Measurements from ENCODE around the gene SMPX. TPM values are rescaled to one million over a fixed set of nuclear protein-coding genes. Genes with fewer than 3 reads are reported as not detected.

Gene SMPX
- total RNA-seq, 2 experiments from 2014 or later = not detected

DNA sequence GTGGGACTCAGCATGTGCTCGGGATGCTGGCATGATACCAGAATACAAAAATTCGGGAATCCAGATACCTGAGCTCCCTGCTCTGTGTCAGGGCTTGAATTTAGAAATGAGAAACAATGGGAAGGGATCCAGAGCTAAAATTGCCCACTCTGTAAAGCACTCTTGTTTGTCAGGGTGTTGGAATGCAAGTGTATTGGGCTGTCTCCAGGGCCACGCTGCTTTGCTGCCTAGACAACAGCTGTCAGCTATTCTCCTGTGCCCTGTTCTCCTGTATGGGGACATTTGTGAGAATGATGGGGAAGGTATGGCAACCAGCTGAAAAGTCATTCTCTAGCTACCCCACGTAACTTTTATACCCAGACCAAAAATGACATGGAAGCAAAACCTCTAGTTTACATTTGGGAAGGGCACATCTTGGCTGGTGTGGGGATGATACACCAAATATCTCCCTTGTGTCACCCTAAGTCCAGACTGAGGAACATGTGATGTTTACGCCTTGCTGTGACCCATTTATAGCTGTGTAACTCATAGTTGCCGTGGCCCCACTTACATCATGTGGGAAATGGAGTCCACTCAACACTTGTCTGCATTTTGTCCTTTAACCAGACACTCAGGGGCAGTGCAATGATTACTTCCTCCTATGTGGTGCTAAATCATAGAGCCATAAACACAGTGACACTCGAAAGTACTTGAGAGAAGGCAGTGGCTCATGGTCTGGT, 46.6 kb downstream of the SMPX start:
- intact Hi-C loops (cut with micrococcal nuclease) = no loop called here
- no peak overlapping the region for H3K27ac Mint-ChIP-seq
- no peaks in the 10 kb centered on the region for H3K9me3 Mint-ChIP-seq
- H3K36me3 Mint-ChIP-seq (ENCODE audit: low read depth) = no peaks in the 10 kb centered on the region
- DNase-seq = no peak
- TF ChIP-seq, protein P1, sequence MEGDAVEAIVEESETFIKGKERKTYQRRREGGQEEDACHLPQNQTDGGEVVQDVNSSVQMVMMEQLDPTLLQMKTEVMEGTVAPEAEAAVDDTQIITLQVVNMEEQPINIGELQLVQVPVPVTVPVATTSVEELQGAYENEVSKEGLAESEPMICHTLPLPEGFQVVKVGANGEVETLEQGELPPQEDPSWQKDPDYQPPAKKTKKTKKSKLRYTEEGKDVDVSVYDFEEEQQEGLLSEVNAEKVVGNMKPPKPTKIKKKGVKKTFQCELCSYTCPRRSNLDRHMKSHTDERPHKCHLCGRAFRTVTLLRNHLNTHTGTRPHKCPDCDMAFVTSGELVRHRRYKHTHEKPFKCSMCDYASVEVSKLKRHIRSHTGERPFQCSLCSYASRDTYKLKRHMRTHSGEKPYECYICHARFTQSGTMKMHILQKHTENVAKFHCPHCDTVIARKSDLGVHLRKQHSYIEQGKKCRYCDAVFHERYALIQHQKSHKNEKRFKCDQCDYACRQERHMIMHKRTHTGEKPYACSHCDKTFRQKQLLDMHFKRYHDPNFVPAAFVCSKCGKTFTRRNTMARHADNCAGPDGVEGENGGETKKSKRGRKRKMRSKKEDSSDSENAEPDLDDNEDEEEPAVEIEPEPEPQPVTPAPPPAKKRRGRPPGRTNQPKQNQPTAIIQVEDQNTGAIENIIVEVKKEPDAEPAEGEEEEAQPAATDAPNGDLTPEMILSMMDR (IDR thresholded peaks at IDR 0.05) = no peak
- ChIA-PET POLR2A (no interaction called here), CTCF (no interaction called here)
- H3K27me3 Mint-ChIP-seq = no peaks in the 10 kb centered on the region
- ATAC-seq = no peak
- no peak overlapping the region for H3K4me3 Mint-ChIP-seq
- H3K4me1 Mint-ChIP-seq (ENCODE audit: low read depth) = no peaks in the 10 kb centered on the region

DNA sequence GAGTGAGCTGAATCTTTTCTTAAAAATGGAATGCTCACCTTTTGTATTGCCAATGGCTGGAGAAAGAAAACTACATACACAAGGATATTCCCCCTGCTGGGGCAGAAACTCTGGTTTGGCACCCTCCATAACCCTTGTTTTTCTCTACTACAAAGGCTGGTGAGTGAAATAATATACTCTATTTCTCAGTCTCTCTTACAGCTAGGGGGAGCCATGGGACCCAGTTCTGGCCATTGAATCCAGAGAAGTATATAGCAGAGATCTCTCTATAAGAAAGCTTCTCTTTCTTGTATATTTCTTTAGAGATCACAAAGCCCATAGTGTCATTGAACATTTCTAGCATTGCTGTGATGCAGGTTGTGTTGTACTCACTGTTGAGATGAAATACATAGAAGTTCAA, 49.8 kb downstream of the SMPX start:
- Mint-ChIP-seq H3K27ac (no peak overlapping the region), H3K4me3 (no peak overlapping the region), H3K9me3 (no peaks in the 10 kb centered on the region), H3K4me1 (ENCODE audit: low read depth) (no peaks in the 10 kb centered on the region), H3K36me3 (ENCODE audit: low read depth) (no peaks in the 10 kb centered on the region), H3K27me3 (no peaks in the 10 kb centered on the region)
- CTCF ChIA-PET = no interaction called here
- TF ChIP-seq, protein P1 (IDR thresholded peaks at IDR 0.05) = no peak
- intact Hi-C loops (cut with micrococcal nuclease) = no loop called here
- ATAC-seq = no peak
- POLR2A ChIA-PET = no interaction called here
- no peak for DNase-seq

DNA sequence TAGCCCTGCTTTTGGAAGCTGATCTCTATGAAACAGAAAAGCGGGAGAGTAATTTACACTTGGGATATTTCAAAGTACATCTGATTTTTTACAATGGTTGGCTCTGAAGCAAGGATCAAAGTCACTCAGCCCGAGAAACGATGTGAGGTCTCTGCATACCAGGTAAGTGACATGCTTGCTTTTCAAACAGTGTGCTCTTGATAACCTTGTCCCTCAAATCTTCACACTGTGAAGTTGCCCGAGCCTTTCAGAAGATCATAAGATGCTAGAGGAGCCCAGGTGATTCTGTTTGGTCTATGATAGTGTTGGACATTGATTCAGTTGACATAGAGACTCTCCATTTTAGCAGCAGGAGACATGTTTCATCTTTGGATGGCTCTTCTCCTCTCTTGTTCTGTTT, 52.7 kb downstream of the SMPX start:
- TF ChIP-seq, protein P1 (IDR thresholded peaks at IDR 0.05) = no peak
- H3K27ac Mint-ChIP-seq = no peak overlapping the region
- no peaks in the 10 kb centered on the region for H3K4me1 Mint-ChIP-seq (ENCODE audit: low read depth)
- POLR2A ChIA-PET = no interaction called here
- H3K9me3 Mint-ChIP-seq = no peaks in the 10 kb centered on the region
- H3K4me3 Mint-ChIP-seq = no peak overlapping the region
- intact Hi-C loops (cut with micrococcal nuclease) = no loop called here
- CTCF ChIA-PET = no interaction called here
- H3K36me3 Mint-ChIP-seq (ENCODE audit: low read depth) = no peaks in the 10 kb centered on the region
- DNase-seq = no peak
- H3K27me3 Mint-ChIP-seq = no peaks in the 10 kb centered on the region
- no peak for ATAC-seq

DNA sequence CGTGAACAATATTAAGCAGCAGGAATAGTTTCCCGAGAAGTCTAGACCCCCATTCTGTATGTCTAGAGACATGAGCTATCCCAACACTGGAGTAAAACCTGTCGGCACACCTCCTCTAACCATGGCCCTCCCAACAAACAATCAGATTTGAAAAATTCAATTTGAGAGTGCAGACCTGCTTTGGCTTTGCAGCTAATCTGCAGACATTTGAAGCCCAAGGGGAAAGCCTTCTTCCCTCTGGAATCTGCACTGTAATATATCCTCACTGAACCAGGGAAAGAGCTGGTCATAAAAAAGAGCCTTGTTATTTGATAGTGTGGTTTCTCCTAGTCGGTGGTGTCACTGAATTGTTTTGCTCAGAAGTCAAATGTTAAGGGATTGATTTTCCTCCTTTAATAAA, 55.2 kb downstream of the SMPX start:
- CTCF ChIA-PET = no interaction called here
- H3K4me3 Mint-ChIP-seq = no peak overlapping the region
- no peaks in the 10 kb centered on the region for H3K9me3 Mint-ChIP-seq
- H3K27me3 Mint-ChIP-seq = peaks cover 2% of the 10 kb centered on the region
- POLR2A ChIA-PET = no interaction called here
- no peak for ATAC-seq
- TF ChIP-seq, protein P1 (IDR thresholded peaks at IDR 0.05) = no peak
- H3K4me1 Mint-ChIP-seq (ENCODE audit: low read depth) = no peaks in the 10 kb centered on the region
- H3K27ac Mint-ChIP-seq = no peak overlapping the region
- intact Hi-C loops (cut with micrococcal nuclease) = no loop called here
- no peaks in the 10 kb centered on the region for H3K36me3 Mint-ChIP-seq (ENCODE audit: low read depth)
- DNase-seq = no peak

DNA sequence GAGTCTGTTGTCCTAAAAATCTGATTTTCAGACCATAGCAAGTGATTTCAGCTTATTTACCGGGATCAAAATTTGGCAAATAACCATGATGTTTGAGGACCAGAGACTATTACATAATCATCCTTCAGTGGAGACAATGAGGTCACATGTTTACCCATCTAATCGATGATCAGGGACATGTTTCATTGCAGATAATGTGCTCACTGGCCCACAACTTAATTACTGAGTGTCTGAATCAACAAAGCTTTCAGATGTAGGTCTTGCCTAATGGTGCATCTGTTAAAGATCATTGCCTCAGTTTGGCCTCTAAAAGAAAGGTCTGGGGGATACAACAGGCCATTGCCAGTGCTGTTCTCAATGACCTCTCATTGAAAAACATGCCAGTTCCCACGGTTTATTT, 56.9 kb downstream of the SMPX start:
- Mint-ChIP-seq H3K4me1 (ENCODE audit: low read depth) (no peaks in the 10 kb centered on the region), H3K27ac (no peak overlapping the region), H3K27me3 (peaks cover 2% of the 10 kb centered on the region), H3K9me3 (no peaks in the 10 kb centered on the region), H3K4me3 (no peak overlapping the region), H3K36me3 (ENCODE audit: low read depth) (no peaks in the 10 kb centered on the region)
- POLR2A ChIA-PET = no interaction called here
- intact Hi-C loops (cut with micrococcal nuclease) = no loop called here
- TF ChIP-seq, protein P1 (IDR thresholded peaks at IDR 0.05) = no peak
- DNase-seq (no peak), ATAC-seq (no peak)
- CTCF ChIA-PET = no interaction called here
